Fibroblast of peridontal ligament (primary cell): ENCODE data around the gene MFSD6.

Experiments used
- DNase-seq: peaks from one replicate; pipeline ENCODE4 v3.0.0-alpha.2; 2010; ENCODE audit errors: extremely low read depth

Gene MFSD6

GRCh38 chr2:190530248-190530900, 122.2 kb downstream of the MFSD6 start:
- DNase-seq = peak; percentile 31

DNA sequence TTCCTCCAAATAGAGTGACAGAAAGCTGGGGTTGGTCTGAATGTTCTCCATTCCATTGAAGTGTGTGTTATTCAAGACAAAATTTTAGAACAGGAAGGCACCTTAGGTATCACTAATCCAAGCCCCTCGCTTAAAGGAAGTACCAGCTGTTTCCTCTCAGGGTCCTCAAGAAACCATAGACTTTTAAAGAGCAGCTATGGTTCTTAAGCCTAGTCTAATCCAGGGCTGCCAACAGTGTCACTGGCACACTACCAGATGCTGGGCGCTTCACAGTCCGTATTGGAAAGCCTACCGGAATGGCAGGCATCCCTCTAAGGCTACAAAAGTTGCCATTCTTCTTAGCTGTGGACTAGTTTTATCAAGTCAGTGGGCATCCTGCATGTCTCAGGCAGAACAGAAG, 124.4 kb downstream of the MFSD6 start:
- DNase-seq = no peak

DNA sequence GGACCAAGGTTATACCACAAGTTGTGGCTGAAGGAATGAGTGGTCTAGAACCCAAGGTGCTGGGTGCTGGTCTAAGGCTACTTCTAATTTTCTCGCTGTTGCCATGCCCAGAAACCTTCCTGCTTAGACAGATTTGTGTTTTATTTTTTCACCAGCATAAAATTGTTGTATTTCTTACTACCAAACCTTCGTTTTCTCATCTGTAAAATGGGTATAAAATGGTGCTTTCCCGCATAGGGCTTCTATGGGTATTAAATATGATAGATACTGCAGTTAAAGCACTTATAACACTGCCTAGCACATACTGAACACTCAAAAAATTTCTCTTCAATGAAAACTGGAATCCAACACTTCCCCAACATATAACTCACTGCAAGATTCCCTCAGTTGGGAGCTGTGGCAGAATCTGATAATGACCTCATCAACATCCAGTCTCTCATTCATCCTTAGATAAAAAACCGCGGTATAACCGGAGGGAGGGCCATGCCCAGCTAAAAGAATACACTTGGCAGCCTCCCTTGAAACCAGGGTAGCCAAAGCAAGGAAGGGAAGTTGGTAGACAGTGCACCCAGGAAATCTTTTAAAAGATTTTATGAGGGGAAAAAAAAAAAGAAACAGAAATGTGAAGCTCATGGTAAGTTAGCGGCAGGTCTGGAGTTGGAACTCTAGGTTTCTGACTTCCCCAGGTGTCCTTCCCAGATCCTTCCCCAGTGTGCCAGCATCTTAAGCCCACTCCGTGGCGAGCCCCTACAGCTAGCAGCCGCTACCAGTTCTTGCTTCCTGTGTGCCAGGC, 125.2 kb downstream of the MFSD6 start:
- peak; percentile 18 for DNase-seq

DNA sequence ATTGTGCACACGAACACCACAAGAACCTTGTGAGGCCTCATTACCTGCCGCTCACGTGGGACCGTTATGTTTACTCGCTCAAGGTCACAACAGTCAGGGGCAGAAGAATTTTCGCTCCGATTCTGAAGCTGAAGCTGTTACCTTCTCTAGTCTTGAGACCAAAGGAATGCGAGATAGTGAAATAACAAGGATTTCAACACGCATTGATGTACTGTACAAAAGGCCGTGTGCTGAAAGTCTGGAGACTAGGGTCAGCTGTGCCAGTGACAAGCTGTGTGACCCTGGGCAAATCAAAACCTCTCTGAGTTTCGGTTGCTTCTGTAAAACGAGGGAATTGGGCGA, 125.8 kb downstream of the MFSD6 start:
- peak; percentile 48 for DNase-seq

DNA sequence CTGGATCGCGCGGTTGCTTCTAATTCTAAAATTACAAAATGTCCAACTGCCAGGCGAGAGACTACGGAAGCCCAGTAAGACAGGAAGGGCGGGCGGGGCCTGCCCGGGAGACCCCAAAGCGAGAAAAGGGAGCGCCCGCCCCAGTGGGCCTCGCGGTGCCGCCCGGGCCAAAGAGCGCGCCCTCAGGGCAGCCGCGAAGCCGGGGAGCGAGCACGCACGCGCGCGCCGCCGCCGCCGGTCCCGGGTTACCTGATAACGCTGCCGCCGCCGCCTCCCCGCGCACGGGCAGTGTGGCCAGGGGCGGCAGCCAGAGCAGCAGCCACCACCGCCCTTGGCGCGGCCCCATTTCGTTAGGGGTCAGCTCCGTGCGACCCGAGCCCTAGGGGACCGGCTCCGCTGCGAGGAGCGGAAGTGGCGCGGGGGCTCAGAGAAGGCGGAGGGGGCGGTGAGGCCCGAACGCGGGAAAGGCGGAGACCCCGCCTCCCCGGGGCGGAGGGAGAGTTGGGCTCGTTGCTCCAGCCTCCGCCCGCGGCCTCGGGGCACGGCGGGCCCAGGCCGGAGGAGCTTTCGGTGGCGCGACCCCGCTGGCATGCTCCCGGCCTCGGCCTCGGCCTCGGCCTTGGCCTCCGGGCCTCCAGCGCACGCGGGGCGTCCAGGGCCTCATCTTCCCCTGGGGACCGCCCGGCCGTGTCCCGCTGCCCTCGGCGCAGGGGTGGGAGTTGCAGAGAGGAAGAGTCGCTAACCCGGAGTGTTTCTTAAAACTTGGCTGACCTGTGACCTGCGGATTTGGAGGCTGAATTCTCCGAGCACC, 126.4 kb downstream of the MFSD6 start, which contains the start of gene NEMP2:
TSS of gene NEMP2 (minus strand) at position 413 of the 811 bp plus-strand sequence. CDS start at position 346, 67 bp downstream.
- peak; percentile 42 for DNase-seq

DNA sequence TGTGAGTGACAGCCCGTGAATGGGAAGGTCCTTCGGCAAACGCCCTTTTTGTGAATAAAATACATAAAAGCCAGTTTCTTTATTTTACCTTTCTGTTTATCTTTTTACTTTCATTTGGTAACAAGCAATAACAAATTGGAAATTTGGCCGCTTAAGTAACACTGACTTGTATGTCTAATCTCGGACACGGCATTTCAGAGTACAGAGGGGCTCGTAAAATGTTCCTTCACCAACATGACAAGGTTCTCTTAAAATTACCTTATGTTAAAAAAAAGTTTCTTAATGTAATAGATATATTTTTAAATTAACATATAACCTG, 126.9 kb downstream of the MFSD6 start:
- DNase-seq = peak; percentile 45

GRCh38 chr2:190535586-190535985, 127.4 kb downstream of the MFSD6 start:
- peak; percentile 11 for DNase-seq

DNA sequence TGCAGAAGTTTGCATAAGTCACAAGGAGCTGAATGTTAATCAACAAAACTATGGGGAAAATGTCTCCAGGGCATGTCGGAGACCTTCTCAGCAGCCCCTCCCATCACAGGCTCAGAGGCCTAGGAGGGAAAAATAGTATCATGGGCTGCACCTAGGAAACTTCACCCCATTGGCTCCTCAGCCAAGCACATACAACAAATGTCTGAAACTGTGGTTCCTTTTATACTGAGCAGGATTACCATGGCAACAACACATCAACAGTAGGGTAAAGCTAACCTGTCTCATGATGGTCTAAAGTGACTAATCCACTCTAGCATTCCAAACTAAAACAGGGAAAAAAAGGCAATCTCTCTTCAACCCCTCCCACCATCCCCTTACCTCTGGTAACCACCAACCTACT, 129.6 kb downstream of the MFSD6 start:
- peak; percentile 30 for DNase-seq

GRCh38 chr2:190538201-190538600, 130.0 kb downstream of the MFSD6 start:
- no peak for DNase-seq

DNA sequence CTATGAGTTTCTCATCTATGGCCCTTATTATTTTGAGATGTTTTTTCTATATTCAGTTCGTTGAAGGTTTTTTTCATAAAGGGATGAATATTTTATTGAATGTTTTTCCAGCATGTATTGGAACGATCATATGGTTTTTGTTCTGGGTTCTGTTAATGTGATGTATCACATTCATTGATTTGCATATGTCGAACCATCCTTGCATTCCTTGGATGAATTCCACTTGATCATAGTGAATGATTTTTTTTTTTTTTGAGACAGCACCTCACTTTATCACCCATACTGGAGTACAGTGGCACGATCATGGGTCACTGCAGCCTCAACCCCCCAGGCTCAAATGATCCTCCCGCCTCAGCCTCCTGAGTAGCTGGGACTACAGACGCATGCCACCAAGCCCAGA, 131.9 kb downstream of the MFSD6 start:
- peak; percentile 15 for DNase-seq

- DNase-seq = peak; percentile 40
These were observed 136.9 kb downstream of the MFSD6 start for GRCh38 chr2:190545093-190545492.

DNA sequence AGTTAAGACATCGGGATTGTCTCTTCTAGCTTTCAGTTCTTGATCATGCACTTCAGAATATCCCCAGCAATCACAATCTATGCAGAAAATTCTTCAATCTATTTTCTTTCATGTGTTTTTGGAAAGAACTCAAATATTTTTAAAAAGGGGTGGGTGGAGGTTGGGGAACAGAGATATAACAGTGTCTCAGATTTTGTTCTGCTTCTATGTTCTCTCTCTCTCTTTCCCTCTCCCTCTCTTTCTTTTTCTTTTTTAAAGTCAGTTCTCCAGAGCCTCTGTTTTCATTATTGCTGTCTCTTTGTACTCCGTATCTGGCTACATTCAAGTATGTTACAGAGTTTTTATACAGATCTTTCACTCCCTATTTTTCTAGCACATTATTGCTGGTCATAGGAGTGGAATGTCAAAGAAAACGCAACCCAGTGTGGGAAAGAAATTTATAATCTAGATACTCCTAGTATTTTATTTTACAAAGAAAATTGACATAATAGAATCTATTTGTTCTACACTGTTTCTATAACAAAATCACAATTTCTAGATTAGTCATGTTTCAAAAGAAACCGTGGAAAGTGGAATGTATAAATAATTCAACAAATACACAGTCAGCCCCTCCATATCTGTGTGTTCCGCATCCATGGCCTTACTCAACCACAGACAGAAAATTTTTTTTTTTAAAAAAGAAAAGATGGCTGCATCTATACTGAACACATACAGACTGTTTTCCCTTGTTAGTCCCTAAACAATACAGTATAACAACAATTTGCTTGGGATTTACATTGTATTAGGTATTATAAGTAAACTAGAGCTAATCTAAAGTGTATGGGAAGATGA, 137.6 kb downstream of the MFSD6 start:
- peak; percentile 54 for DNase-seq

- no peak for DNase-seq
These were observed 138.6 kb downstream of the MFSD6 start for GRCh38 chr2:190546734-190547133.

GRCh38 chr2:190547886-190548285, 139.7 kb downstream of the MFSD6 start:
- DNase-seq = no peak

- DNase-seq = no peak
These were observed 142.0 kb downstream of the MFSD6 start for GRCh38 chr2:190550137-190550536.
